ENCODE results near the gene RAD9B.
A peak's percentile ranks its signal among the peaks of the same experiment; 100 is the strongest.
"Not testable (repeated sequence)": the region's sequence is repeated elsewhere in the genome, so short reads cannot be mapped to it uniquely, and the experiment has no call there.

The RAD9B gene

GRCh38 chr12:110501752-110502738 is at the start of gene RAD9B, which contains the start of gene VPS29:
RAD9B (plus strand) TSS chr12:110502331; CDS start chr12:110502338, 7 bp downstream.
VPS29 (minus strand) TSS chr12:110502111; CDS start chr12:110502051, 60 bp downstream.
- FAIRE-seq (peak; percentile 96), DNase-seq (ENCODE audit: extremely low spot score, insufficient read length, low read depth) (peak; percentile 83)

GRCh38 chr12:110453569-110454296 is 48.4 kb upstream of the RAD9B start:
- FAIRE-seq: no peak
- no peak for DNase-seq (ENCODE audit: extremely low spot score, insufficient read length, low read depth)

- FAIRE-seq (no peak), DNase-seq (ENCODE audit: extremely low spot score, insufficient read length, low read depth) (no peak)
Observed at GRCh38 chr12:110458756-110459155, 43.4 kb upstream of the RAD9B start.

- DNase-seq (ENCODE audit: extremely low spot score, insufficient read length, low read depth); FAIRE-seq: not testable (repeated sequence)
Observed at GRCh38 chr12:110461189-110461588, 40.9 kb upstream of the RAD9B start.

- no peak for FAIRE-seq
- no peak for DNase-seq (ENCODE audit: extremely low spot score, insufficient read length, low read depth)
Observed at GRCh38 chr12:110465024-110465423, 37.1 kb upstream of the RAD9B start.

- FAIRE-seq; DNase-seq (ENCODE audit: extremely low spot score, insufficient read length, low read depth): not testable (repeated sequence)
Observed at GRCh38 chr12:110465765-110466164, 36.4 kb upstream of the RAD9B start.

GRCh38 chr12:110466791-110467190 is 35.3 kb upstream of the RAD9B start:
- DNase-seq (ENCODE audit: extremely low spot score, insufficient read length, low read depth): no peak
- no peak for FAIRE-seq

GRCh38 chr12:110467847-110468213 is 34.3 kb upstream of the RAD9B start:
- FAIRE-seq (no peak), DNase-seq (ENCODE audit: extremely low spot score, insufficient read length, low read depth) (no peak)

GRCh38 chr12:110468214-110469048 is 33.7 kb upstream of the RAD9B start, which contains the start of the genes FAM216A and GPN3:
FAM216A (plus strand) TSS chr12:110468845; CDS start chr12:110468876, 31 bp downstream.
GPN3 (minus strand) TSS chr12:110468257; CDS start chr12:110468203, 54 bp downstream.
- DNase-seq (ENCODE audit: extremely low spot score, insufficient read length, low read depth) (peak; percentile 93), FAIRE-seq (peak; percentile 97)

GRCh38 chr12:110475426-110475825 is 26.7 kb upstream of the RAD9B start:
- FAIRE-seq: no peak
- no peak for DNase-seq (ENCODE audit: extremely low spot score, insufficient read length, low read depth)

GRCh38 chr12:110498984-110499706 is 3.0 kb upstream of the RAD9B start:
- DNase-seq (ENCODE audit: extremely low spot score, insufficient read length, low read depth) (no peak), FAIRE-seq (no peak)

GRCh38 chr12:110501399-110501751 is 756 bp upstream of the RAD9B start:
- FAIRE-seq (peak; percentile 46), DNase-seq (ENCODE audit: extremely low spot score, insufficient read length, low read depth) (peak; percentile 11)

GRCh38 chr12:110503432-110503831 is 1.3 kb downstream of the RAD9B start:
- no peak for DNase-seq (ENCODE audit: extremely low spot score, insufficient read length, low read depth)
- FAIRE-seq: no peak

GRCh38 chr12:110505332-110505731 is 3.2 kb downstream of the RAD9B start:
- no peak for DNase-seq (ENCODE audit: extremely low spot score, insufficient read length, low read depth)
- no peak for FAIRE-seq

- FAIRE-seq: no peak
- no peak for DNase-seq (ENCODE audit: extremely low spot score, insufficient read length, low read depth)
Observed at GRCh38 chr12:110508071-110508586, 6.0 kb downstream of the RAD9B start.

GRCh38 chr12:110513842-110514241 is 11.7 kb downstream of the RAD9B start:
- DNase-seq (ENCODE audit: extremely low spot score, insufficient read length, low read depth): no peak
- FAIRE-seq: no peak

- DNase-seq (ENCODE audit: extremely low spot score, insufficient read length, low read depth): no peak
- FAIRE-seq: no peak
Observed at GRCh38 chr12:110514363-110514762, 12.2 kb downstream of the RAD9B start.

- FAIRE-seq: no peak
- DNase-seq (ENCODE audit: extremely low spot score, insufficient read length, low read depth): no peak
Observed at GRCh38 chr12:110516995-110517394, 14.9 kb downstream of the RAD9B start.

GRCh38 chr12:110518014-110518413 is 15.9 kb downstream of the RAD9B start:
- FAIRE-seq; DNase-seq (ENCODE audit: extremely low spot score, insufficient read length, low read depth): not testable (repeated sequence)

Measured in GM18507 (cell line).